Memory B cell (primary cell): Measurements from ENCODE around the gene TNFRSF19.

Source experiments
- ATAC-seq: fragments of 150-1000 bp; cut with Tn5 transposase; 2 replicates; pipeline ENCODE4 v1.10.0; 2021; ENCODE audit warnings: low read depth, mild to moderate bottlenecking, moderate library complexity
- DNase-seq, 2 donors: peaks; one replicate each; pipeline ENCODE4 v3.0.0; 2022; ENCODE audit warnings: low spot score in 2 of 2
- H3K27ac Mint-ChIP-seq: one replicate; pipeline ENCODE4 v1.8.0; 2022; ENCODE audit warnings: mild to moderate bottlenecking, moderate library complexity, mixed read lengths
- H3K27me3 Mint-ChIP-seq: one replicate; pipeline ENCODE4 v1.8.0; 2022; ENCODE audit warnings: mixed read lengths
- H3K36me3 Mint-ChIP-seq: one replicate; pipeline ENCODE4 v1.8.0; 2022; ENCODE audit warnings: mild to moderate bottlenecking, mixed read lengths
- H3K4me1 Mint-ChIP-seq: one replicate; pipeline ENCODE4 v1.8.0; 2022; ENCODE audit warnings: mixed read lengths
- H3K4me3 Mint-ChIP-seq: one replicate; pipeline ENCODE4 v1.8.0; 2022; ENCODE audit warnings: mild to moderate bottlenecking, moderate library complexity, mixed read lengths
- H3K9me3 Mint-ChIP-seq: one replicate; pipeline ENCODE4 v1.8.0; 2022; ENCODE audit warnings: mixed read lengths

TNFRSF19 gene

DNA sequence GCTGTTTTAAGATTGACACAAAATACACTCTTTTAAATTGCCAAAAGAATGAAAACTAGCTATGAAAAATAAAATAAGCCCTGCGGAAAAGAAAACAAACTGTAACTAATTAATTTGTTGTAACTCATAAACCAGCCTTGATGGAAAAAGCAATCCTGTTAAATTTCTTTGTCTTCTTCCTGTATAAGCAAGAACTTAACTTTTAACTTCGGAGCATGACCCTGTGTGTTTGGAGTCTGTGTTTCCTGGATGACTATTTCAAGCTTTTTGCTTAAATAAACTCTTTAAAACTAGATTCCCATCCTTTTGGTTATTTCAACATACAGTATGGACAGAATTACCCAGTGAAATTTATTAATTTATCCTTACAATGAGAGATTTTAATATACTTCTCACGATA lies 122.6 kb downstream of the TNFRSF19 start:
- H3K36me3 Mint-ChIP-seq = no peaks in the 10 kb centered on the region

DNA sequence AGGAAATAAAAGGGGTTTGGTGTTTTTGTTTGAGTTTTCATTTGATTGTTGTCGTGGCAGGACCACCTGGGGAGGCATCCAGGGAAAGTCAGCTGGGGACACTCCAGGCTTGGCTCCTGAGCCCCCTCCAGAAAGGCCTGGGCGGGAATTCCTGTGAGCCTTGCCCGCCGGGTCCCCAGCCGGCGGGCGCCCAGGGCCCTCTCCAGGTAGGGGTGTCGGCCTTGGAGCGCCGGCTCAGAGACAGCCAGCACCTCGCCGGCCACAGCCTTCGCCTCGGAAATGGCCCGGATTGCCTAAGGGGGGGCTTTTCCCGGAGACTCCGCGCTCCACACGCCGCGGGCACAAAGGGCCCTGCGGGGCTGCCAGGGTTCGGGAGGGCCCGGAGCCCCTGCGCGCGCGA lies 125.0 kb downstream of the TNFRSF19 start:
- Mint-ChIP-seq H3K36me3 (no peaks in the 10 kb centered on the region), H3K27me3 (no peaks in the 10 kb centered on the region), H3K9me3 (no peaks in the 10 kb centered on the region), H3K4me3 (no peak overlapping the region), H3K27ac (peak overlapping the region; percentile 96), H3K4me1 (peaks cover 11% of the 10 kb centered on the region)
- DNase-seq (no peak), ATAC-seq (no peak)

More for the DNA sequence above, 122.6 kb downstream of the TNFRSF19 start:
- ATAC-seq = no peak
- Mint-ChIP-seq H3K9me3 (no peaks in the 10 kb centered on the region), H3K27me3 (no peaks in the 10 kb centered on the region), H3K4me3 (no peak overlapping the region), H3K27ac (no peak overlapping the region), H3K4me1 (peaks cover 11% of the 10 kb centered on the region)
- DNase-seq = no peak

DNA sequence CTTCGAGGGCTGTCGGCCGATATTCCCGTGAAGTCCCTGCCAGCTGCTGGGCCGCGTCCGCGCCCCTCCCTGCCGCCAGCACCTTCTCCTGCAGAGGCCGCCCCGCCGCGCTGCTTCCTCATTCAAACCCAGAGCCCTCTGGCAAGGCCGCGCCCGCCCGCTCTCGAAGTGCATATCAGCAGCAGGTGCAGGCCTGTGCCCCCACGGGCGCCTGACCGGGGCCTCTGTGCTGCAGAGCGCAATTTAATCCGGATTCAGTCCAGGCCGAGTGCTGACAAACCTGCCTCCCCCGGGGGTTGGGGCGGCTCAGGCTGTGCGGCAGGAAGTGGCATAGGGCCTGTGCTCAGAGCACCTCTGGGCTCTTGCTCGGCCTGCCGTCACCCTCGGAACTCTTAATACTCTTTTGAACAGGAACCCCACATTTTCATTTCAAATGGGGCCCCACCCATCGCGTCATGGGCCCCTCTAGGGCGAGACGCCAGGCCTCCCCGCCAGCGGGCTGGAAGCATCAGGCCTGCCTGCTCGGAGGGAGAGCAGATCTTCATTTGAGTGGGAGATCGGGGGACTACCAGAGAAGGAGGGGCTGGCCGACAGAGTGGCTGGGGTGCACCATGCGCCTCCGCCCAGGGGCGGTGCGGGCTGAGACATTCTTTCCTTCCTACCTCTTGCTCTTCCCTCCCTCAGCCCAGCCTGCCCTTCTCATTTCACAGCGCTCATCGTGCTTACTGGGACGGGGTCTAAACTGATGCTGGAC lies 125.7 kb downstream of the TNFRSF19 start:
- peaks cover 11% of the 10 kb centered on the region for H3K4me1 Mint-ChIP-seq
- peak overlapping the region; percentile 85 for H3K4me3 Mint-ChIP-seq
- no peaks in the 10 kb centered on the region for H3K9me3 Mint-ChIP-seq
- H3K27ac Mint-ChIP-seq = peak overlapping the region; percentile 96
- ATAC-seq (peak; percentile 92), DNase-seq (peak; percentile 49 to 62)
- H3K27me3 Mint-ChIP-seq = no peaks in the 10 kb centered on the region
- H3K36me3 Mint-ChIP-seq = no peaks in the 10 kb centered on the region

DNA sequence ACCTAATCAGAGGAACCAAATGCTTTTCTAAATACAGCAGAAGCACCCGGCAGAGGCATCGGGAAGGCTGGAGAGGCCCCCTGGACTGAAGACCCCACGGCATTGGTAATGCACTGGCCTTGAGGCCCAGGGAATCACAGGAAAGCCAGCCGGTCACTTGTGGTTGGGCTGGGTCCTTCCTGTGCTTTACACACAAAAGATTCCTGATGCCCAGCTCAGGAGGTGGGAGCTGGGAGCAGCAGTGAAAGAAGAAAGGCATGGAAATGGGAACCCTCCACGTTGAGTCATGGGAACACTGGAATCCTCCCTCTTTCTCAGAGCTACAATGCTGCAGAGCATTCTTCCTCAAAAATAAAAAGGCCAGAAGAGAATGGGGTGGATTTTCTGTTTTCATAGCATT lies 126.4 kb downstream of the TNFRSF19 start:
- no peaks in the 10 kb centered on the region for H3K36me3 Mint-ChIP-seq
- no peaks in the 10 kb centered on the region for H3K27me3 Mint-ChIP-seq
- no peak for DNase-seq
- ATAC-seq = no peak
- H3K4me1 Mint-ChIP-seq = peaks cover 11% of the 10 kb centered on the region
- H3K4me3 Mint-ChIP-seq = peak overlapping the region; percentile 85
- H3K9me3 Mint-ChIP-seq = no peaks in the 10 kb centered on the region
- H3K27ac Mint-ChIP-seq = peak overlapping the region; percentile 96

DNA sequence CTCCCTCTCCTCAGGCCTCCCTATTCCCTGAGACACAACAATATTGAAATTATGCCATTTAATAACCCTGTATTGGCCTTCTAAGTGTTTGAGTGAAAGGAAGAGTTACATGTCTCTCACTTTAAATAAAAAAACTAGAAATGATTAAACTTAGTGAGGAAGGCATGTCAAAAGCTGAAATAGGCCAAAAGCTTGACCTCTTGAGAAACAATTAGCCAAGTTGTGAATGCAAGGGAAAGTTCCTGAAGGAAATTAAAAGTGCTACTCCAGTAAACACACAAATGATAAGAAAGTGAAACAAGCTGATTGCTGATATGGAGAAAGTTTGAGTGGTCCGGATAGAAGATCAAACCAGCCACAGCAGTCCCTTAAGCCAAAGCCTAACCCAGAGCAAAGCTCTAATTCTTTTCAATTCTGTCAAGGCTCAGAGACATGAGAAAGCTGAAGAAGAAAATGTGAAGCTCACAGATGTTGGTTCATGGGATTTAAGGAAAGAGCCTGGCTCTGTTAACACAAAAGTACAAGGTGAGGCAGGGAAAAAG lies 127.6 kb downstream of the TNFRSF19 start:
- H3K4me1 Mint-ChIP-seq = peaks cover 11% of the 10 kb centered on the region
- no peaks in the 10 kb centered on the region for H3K27me3 Mint-ChIP-seq
- no peaks in the 10 kb centered on the region for H3K36me3 Mint-ChIP-seq
- H3K27ac Mint-ChIP-seq = peak overlapping the region; percentile 46
- H3K9me3 Mint-ChIP-seq = no peaks in the 10 kb centered on the region
- no peak for ATAC-seq
- DNase-seq = no peak
- no peak overlapping the region for H3K4me3 Mint-ChIP-seq

DNA sequence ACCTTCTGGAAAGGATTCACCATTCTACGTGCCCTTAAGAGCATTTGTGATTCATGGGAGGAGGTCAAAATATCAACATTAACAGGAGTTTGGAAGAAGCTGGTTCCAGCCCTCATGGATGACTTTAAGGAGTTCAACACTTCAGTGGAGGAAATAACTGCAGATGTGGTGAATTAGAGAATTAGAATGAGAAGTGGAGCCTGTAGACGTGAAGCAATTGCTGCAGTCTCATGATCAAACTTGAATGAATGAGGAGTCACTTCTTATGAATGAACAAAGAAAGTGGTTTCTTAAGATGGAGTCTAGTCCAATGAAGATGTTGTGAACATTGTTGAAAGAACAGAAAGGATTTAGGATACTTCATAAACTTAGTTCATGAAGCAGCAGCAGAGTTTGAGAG lies 129.1 kb downstream of the TNFRSF19 start:
- Mint-ChIP-seq H3K27ac (no peak overlapping the region), H3K36me3 (no peaks in the 10 kb centered on the region), H3K9me3 (no peaks in the 10 kb centered on the region), H3K27me3 (no peaks in the 10 kb centered on the region), H3K4me1 (peaks cover 11% of the 10 kb centered on the region), H3K4me3 (no peak overlapping the region)
- no peak for DNase-seq
- ATAC-seq = no peak

DNA sequence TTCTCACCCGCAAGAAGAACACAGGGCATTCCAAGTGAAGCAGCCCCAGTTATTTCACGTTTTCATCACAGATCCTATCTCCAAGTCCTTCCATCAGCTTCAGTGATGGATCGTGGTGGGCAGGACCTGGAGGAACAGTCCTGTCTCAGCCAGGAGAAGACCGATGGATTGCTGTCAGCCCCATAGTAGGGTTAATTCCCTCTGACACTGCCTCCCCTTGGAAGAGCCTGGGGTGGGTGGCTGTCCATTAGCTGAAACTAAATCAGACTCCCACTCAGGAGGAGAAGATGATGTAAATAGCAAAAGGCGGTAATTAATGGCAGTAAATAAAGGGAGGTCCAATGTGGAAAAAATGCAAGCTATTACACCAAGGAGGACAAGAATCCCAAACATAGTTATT lies 131.0 kb downstream of the TNFRSF19 start:
- Mint-ChIP-seq H3K9me3 (no peaks in the 10 kb centered on the region), H3K4me1 (peaks cover 9% of the 10 kb centered on the region), H3K27ac (no peak overlapping the region)

DNA sequence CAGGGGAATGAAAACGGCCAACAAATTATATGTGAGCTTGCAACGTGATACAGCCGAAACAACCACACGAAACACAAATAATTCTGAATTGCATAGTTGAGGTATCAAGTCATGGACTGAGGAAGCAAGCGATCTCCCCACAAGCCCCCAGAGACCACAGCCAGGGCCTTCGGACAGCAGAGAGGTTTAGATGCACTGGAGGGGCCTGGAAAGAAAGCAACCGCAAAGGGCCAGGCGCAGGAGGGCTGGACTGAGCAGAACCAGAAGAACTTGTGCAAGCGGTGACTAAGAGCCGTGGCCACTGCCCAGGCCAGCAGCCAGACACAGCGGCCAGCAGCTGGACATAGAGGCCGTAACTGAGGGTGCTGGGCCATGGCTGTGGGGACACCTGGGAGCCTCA lies 131.4 kb downstream of the TNFRSF19 start:
- ATAC-seq = no peak
- peaks cover 2% of the 10 kb centered on the region for H3K27me3 Mint-ChIP-seq
- peaks cover 7% of the 10 kb centered on the region for H3K4me1 Mint-ChIP-seq
- H3K36me3 Mint-ChIP-seq = no peaks in the 10 kb centered on the region
- no peaks in the 10 kb centered on the region for H3K9me3 Mint-ChIP-seq
- no peak overlapping the region for H3K4me3 Mint-ChIP-seq
- no peak overlapping the region for H3K27ac Mint-ChIP-seq
- DNase-seq = no peak

More for the DNA sequence above, 131.0 kb downstream of the TNFRSF19 start:
- ATAC-seq = no peak
- no peaks in the 10 kb centered on the region for H3K36me3 Mint-ChIP-seq
- peaks cover 2% of the 10 kb centered on the region for H3K27me3 Mint-ChIP-seq
- H3K4me3 Mint-ChIP-seq = no peak overlapping the region
- DNase-seq = no peak

DNA sequence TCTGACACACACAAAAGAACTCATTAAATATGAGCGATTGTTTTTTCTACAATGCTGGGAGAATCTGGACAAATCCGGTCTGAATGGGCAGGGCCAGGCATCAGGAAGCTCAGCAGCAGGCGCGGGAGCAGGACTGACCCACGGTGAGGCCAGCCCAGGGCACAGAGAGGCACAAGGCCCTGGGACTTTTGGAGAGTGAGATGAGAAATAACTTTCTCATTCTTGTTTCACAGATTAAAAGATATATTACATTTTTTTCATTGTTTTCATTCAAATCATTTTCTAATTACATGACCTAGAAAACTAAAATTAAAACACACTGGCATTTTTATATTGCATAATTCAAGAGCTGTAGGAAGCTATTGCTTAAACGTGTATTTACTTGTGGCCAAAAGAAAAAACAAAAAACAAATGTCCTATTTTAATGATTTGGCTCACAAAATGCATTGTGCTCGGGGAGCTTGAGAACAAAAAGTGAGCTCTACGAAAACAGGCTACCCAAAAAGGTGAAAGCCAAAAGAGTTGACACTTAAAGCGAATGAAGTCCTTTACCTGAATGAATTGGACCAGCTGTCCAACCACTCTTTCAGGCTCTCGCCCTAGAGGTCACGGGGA lies 133.1 kb downstream of the TNFRSF19 start:
- Mint-ChIP-seq H3K4me1 (peaks cover 7% of the 10 kb centered on the region), H3K9me3 (no peaks in the 10 kb centered on the region), H3K4me3 (no peak overlapping the region), H3K27ac (no peak overlapping the region), H3K27me3 (peaks cover 2% of the 10 kb centered on the region), H3K36me3 (no peaks in the 10 kb centered on the region)
- no peak for ATAC-seq
- DNase-seq = no peak

DNA sequence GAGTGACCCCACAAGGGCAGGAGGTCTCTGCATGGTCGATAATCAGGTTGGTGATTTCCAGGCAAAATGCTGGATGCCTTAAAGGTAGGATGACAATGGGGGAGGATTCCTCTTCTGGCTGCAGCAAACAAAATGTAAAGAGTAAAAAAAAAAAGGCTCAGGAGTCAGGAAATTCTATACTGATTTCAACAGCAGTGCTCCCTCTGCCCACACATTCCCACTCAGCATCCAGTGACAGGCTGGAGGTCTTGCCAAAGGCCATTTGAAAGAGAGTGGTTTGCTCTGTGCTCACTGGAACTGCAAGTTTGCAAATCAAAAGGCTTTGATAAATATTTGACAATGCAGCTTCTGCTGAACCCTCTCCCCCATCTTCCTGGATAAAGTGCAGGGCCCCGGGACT lies 135.4 kb downstream of the TNFRSF19 start:
- Mint-ChIP-seq H3K4me1 (peaks cover 7% of the 10 kb centered on the region), H3K27me3 (peaks cover 2% of the 10 kb centered on the region), H3K36me3 (no peaks in the 10 kb centered on the region), H3K4me3 (no peak overlapping the region), H3K9me3 (no peaks in the 10 kb centered on the region), H3K27ac (no peak overlapping the region)
- ATAC-seq (no peak), DNase-seq (no peak)

DNA sequence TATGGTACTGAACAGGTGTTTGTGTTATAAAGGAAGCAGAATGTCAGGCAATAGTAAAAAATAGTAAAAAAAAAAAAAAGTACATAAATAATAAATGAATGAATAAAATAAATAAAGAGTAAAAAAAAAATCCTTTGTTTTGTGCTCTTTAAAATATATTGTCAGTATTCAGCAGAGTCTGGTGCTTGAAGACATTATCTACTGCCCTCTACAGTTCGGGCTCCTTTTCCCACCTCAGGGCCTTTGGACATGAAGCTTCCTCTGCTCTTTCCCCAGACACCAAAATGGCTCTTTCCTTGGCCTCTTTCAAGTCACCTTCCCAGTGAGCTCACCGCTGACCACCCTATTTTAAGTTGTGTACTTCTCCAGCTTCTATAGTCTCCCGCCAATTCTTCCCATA lies 137.5 kb downstream of the TNFRSF19 start:
- Mint-ChIP-seq H3K4me3 (no peak overlapping the region), H3K4me1 (peaks cover 7% of the 10 kb centered on the region), H3K9me3 (peaks cover 3% of the 10 kb centered on the region), H3K36me3 (no peaks in the 10 kb centered on the region), H3K27ac (no peak overlapping the region), H3K27me3 (peaks cover 2% of the 10 kb centered on the region)
- DNase-seq (no peak), ATAC-seq (no peak)

DNA sequence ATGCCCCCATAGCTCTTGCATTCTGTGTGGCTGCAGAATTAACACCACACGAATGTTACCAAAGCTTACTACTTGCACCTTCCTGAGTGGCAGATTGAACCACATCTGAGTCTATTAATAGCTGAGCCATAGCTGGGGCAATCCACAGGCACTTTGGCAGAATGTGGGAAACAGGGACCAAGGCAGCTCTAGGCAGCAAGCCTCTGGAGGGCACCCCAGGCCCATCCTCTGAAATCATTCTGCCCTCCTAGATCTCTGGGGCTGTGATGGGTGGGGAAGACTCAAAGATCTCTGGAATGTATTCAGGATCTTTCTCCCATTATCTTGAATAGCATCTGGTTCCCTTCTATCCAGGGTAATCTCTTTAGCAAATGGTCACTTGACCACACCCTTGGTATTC lies 139.3 kb downstream of the TNFRSF19 start:
- no peak for DNase-seq
- Mint-ChIP-seq H3K27me3 (peaks cover 12% of the 10 kb centered on the region), H3K36me3 (peaks cover 8% of the 10 kb centered on the region), H3K9me3 (peaks cover 10% of the 10 kb centered on the region), H3K4me1 (peaks cover 6% of the 10 kb centered on the region), H3K4me3 (no peak overlapping the region), H3K27ac (no peak overlapping the region)
- ATAC-seq = no peak

DNA sequence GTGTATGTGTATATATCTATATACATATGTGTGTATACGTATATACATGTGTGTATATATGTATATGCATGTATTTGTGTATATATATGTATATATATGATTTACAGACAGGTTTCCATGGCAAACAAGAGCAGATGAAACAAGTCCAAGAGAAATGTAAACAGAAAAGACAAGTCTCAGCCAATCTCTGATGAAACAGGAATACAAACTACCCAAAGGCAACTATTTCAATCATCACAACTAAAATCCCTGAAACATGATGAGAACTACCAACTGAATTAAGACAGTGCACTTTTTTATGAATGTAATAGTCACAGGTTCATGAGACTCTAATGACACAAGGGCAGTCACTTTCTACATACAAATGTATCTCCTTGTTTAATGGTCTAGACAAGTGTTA lies 140.2 kb downstream of the TNFRSF19 start:
- Mint-ChIP-seq H3K36me3 (peaks cover 14% of the 10 kb centered on the region), H3K27me3 (peaks cover 12% of the 10 kb centered on the region), H3K27ac (no peak overlapping the region), H3K4me3 (no peak overlapping the region), H3K9me3 (peaks cover 12% of the 10 kb centered on the region), H3K4me1 (peaks cover 5% of the 10 kb centered on the region)
- no peak for DNase-seq
- no peak for ATAC-seq

DNA sequence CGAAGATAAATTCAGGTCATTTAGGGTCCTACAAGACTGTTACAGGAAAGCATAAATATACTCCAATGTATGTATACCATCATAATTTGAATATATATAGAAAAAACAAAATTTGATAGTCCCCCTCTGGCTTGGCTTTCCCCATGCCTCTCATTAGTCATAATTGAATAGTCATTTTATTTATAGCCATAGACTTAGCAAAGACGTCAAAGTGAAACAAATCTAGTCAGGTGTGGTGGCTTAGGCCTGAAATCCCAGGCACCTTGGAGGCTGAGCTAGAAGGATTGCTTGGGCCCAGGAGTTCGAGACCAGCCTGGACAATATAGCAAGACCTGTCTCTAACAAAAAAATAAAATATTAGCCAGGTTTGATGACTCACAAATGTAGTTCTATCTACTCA lies 141.1 kb downstream of the TNFRSF19 start:
- no peak overlapping the region for H3K27ac Mint-ChIP-seq
- no peak overlapping the region for H3K4me3 Mint-ChIP-seq
- H3K27me3 Mint-ChIP-seq = peaks cover 12% of the 10 kb centered on the region
- no peak for DNase-seq
- peaks cover 12% of the 10 kb centered on the region for H3K9me3 Mint-ChIP-seq
- peaks cover 14% of the 10 kb centered on the region for H3K36me3 Mint-ChIP-seq
- no peak for ATAC-seq
- peaks cover 5% of the 10 kb centered on the region for H3K4me1 Mint-ChIP-seq
